ENCODE results near the gene WDR1. TPM values are rescaled to one million over a fixed set of nuclear protein-coding genes. Genes with fewer than 3 reads are reported as not detected.
A peak's percentile ranks its signal among the peaks of the same experiment; 100 is the strongest.

The WDR1 gene
- total RNA-seq, 2 donors from 2014 or later: 222 to 345 TPM

DNA sequence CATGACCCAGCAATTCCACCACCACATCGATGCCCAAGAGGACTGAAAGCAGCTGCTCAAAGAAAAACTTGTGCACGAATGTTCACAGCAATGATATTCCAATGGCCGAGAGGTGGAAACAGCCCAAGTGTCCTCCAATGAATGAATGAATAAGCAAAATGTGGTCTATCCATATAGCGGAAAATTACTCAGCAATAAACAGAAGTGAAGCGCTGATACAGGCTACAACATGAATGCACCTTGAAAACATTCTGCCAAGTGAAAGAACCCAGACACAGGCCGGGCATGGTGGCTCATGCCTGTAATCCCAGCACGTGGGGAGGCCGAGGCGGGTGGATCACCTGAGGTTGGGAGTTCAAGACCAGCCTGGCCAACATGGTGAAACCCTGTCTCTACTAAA, 90.1 kb downstream of the WDR1 start:
- Mint-ChIP-seq H3K36me3 (ENCODE audit: low read depth) (no peaks in the 10 kb centered on the region), H3K27me3 (ENCODE audit: insufficient read depth) (peaks cover 21% of the 10 kb centered on the region), H3K4me1 (peaks cover 3% of the 10 kb centered on the region), H3K4me3 (no peak overlapping the region), H3K9me3 (peaks cover 2% of the 10 kb centered on the region), H3K27ac (no peak overlapping the region)
- H3K27me3 ChIP-seq (ENCODE audit: control insufficient read depth, insufficient read depth, low read length, poor library complexity, severe bottlenecking): no peaks in the 10 kb centered on the region
- H3K36me3 ChIP-seq (ENCODE audit: control insufficient read depth, insufficient read depth, low read length): no peaks in the 10 kb centered on the region
- H3K4me3 ChIP-seq (ENCODE audit: low read length): no peak overlapping the region
- H3K4me1 ChIP-seq (ENCODE audit: control insufficient read depth, insufficient read depth, low read length): peaks cover 5% of the 10 kb centered on the region
- TF ChIP-seq, protein P1, sequence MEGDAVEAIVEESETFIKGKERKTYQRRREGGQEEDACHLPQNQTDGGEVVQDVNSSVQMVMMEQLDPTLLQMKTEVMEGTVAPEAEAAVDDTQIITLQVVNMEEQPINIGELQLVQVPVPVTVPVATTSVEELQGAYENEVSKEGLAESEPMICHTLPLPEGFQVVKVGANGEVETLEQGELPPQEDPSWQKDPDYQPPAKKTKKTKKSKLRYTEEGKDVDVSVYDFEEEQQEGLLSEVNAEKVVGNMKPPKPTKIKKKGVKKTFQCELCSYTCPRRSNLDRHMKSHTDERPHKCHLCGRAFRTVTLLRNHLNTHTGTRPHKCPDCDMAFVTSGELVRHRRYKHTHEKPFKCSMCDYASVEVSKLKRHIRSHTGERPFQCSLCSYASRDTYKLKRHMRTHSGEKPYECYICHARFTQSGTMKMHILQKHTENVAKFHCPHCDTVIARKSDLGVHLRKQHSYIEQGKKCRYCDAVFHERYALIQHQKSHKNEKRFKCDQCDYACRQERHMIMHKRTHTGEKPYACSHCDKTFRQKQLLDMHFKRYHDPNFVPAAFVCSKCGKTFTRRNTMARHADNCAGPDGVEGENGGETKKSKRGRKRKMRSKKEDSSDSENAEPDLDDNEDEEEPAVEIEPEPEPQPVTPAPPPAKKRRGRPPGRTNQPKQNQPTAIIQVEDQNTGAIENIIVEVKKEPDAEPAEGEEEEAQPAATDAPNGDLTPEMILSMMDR (conservative IDR thresholded peaks at IDR 0.05): no peak
- 81 to 83% methylated on average over 9 of the region's 9 CpGs for WGBS, 2 experiments (ENCODE audit: insufficient coverage in 1 of 2, insufficient read length in 1 of 2)
- no peak for DNase-seq
- H3K27ac ChIP-seq (ENCODE audit: low read depth, low read length): no peak overlapping the region
- H3K9me3 ChIP-seq (ENCODE audit: control insufficient read depth, low read length): no peaks in the 10 kb centered on the region
- no peak overlapping the region for H3K9ac ChIP-seq (ENCODE audit: extremely low read depth, low read length, poor library complexity, severe bottlenecking)

DNA sequence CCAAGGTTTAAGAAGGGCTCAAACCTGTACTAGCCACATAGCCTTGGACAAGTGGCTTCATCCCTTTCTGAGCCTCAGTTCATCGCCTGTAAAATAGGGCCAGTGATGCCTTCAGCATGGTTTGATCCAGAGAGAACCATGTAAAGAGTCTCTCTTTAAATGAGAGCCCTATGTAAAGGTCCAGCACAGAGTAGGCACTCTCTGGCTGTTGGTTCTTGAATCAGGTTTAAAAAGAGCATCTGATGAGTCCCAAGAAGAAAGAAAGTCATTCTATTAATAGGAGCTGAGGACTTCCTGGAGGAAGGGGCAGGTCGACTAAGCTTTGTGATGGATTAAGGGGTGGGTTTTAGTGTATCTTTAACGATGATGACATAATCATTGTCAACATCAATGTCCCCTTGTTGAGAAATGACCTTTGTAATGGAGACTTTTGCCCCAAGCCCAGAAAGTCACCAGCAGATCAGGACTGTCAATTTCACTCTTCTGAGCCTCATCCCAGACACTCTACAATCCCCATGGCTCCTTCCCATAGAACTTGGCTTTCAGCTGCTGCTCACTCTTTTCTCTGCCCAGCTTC, 91.3 kb downstream of the WDR1 start:
- H3K36me3 Mint-ChIP-seq (ENCODE audit: low read depth): no peaks in the 10 kb centered on the region
- Histone ChIP-seq H3K4me3 (ENCODE audit: low read length) (no peak overlapping the region), H3K27me3 (ENCODE audit: control insufficient read depth, insufficient read depth, low read length, poor library complexity, severe bottlenecking) (no peaks in the 10 kb centered on the region), H3K9ac (ENCODE audit: extremely low read depth, low read length, poor library complexity, severe bottlenecking) (no peak overlapping the region), H3K36me3 (ENCODE audit: control insufficient read depth, insufficient read depth, low read length) (no peaks in the 10 kb centered on the region), H3K27ac (ENCODE audit: low read depth, low read length) (no peak overlapping the region), H3K9me3 (ENCODE audit: control insufficient read depth, low read length) (no peaks in the 10 kb centered on the region), H3K4me1 (ENCODE audit: control insufficient read depth, insufficient read depth, low read length) (no peaks in the 10 kb centered on the region)
- H3K4me3 Mint-ChIP-seq: no peak overlapping the region
- peaks cover 2% of the 10 kb centered on the region for H3K9me3 Mint-ChIP-seq
- DNase-seq: peak; percentile 17
- 88 to 95% methylated on average over 2 to 3 of the region's 3 CpGs for WGBS, 2 experiments (ENCODE audit: insufficient coverage in 1 of 2, insufficient read length in 1 of 2)
- H3K27ac Mint-ChIP-seq: no peak overlapping the region
- peaks cover 28% of the 10 kb centered on the region for H3K27me3 Mint-ChIP-seq (ENCODE audit: insufficient read depth)
- no peaks in the 10 kb centered on the region for H3K4me1 Mint-ChIP-seq
- TF ChIP-seq, protein P1 (conservative IDR thresholded peaks at IDR 0.05): no peak

Small RNA genes lying within 50 kb of the gene (microRNA-seq; reads per million reads assigned to microRNA genes)
- gene MIR3138 (ENCODE audit: borderline microRNAs expressed): 0.74 reads per million

Other genes starting within 250 kb of the WDR1 start
- gene SLC2A9, start 95.3 kb downstream of the WDR1 start, total RNA-seq: 1 to 10 TPM in 1 of 2 donors, under 1 TPM in 1; 0.95 to 1.9 TPM